GM11168 (cell line): ENCODE data around the gene NFIB.

Experiments used
- in situ Hi-C: fragments of 300-500 bp; cut with MboI; formaldehyde crosslinking; loops from one replicate; pipeline ENCODE4 v1.12.0; 2022; ENCODE audit warnings: low sequenced_read_pairs; ENCODE audit not compliant: unreplicated experiment

NFIB gene

GRCh38 chr9:14221558-14221957, 92.4 kb downstream of the NFIB start:
- in situ Hi-C loops, result no loop called here

GRCh38 chr9:14221119-14221518, 92.8 kb downstream of the NFIB start:
- in situ Hi-C loops, result no loop called here

GRCh38 chr9:14220256-14220655, 93.7 kb downstream of the NFIB start:
- in situ Hi-C loops, result no loop called here

GRCh38 chr9:14219850-14220249, 94.1 kb downstream of the NFIB start:
- in situ Hi-C loops, result no loop called here

GRCh38 chr9:14218253-14218652, 95.7 kb downstream of the NFIB start:
- in situ Hi-C loops, result no loop called here

- in situ Hi-C loops, result no loop called here
Observed at GRCh38 chr9:14216612-14217194, 97.2 kb downstream of the NFIB start.

GRCh38 chr9:14215614-14216013, 98.3 kb downstream of the NFIB start:
- in situ Hi-C loops, result no loop called here

GRCh38 chr9:14214693-14215092, 99.2 kb downstream of the NFIB start:
- in situ Hi-C loops, result no loop called here

GRCh38 chr9:14214065-14214684, 99.8 kb downstream of the NFIB start:
- in situ Hi-C loops, result no loop called here

- in situ Hi-C loops, result no loop called here
Observed at GRCh38 chr9:14213504-14213903, 100.4 kb downstream of the NFIB start.

GRCh38 chr9:14212697-14213420, 101.1 kb downstream of the NFIB start:
- in situ Hi-C loops, result no loop called here

GRCh38 chr9:14212077-14212476, 101.9 kb downstream of the NFIB start:
- in situ Hi-C loops, result no loop called here

- in situ Hi-C loops, result no loop called here
Observed at GRCh38 chr9:14211564-14211963, 102.4 kb downstream of the NFIB start.

GRCh38 chr9:14210428-14210827, 103.5 kb downstream of the NFIB start:
- in situ Hi-C loops, result no loop called here

- in situ Hi-C loops, result no loop called here
Observed at GRCh38 chr9:14209399-14210345, 104.3 kb downstream of the NFIB start.

- in situ Hi-C loops, result no loop called here
Observed at GRCh38 chr9:14207352-14207995, 106.5 kb downstream of the NFIB start.

GRCh38 chr9:14205463-14205862, 108.5 kb downstream of the NFIB start:
- in situ Hi-C loops, result no loop called here

GRCh38 chr9:14203356-14204056, 110.4 kb downstream of the NFIB start:
- in situ Hi-C loops, result no loop called here

- in situ Hi-C loops, result no loop called here
Observed at GRCh38 chr9:14198841-14199455, 115.0 kb downstream of the NFIB start.
